GM13976 (cell line): ENCODE measurements around the gene OLA1.

Experiments
- DNase-seq: peaks from one replicate; pipeline ENCODE4 v3.0.0; 2012; ENCODE audit warnings: low spot score
- in situ Hi-C: fragments of 300-500 bp; cut with MboI; formaldehyde crosslinking; loops from one replicate; pipeline ENCODE4 v1.12.0; 2022; ENCODE audit warnings: low sequenced_read_pairs, mixed read lengths, inconsistent platforms; ENCODE audit not compliant: unreplicated experiment
- TF ChIP-seq, protein P1 (sequence below): IDR thresholded peaks from 2 replicates; pipeline ENCODE4 v1.5.1; 2012; ENCODE audit warnings: borderline replicate concordance, mild to moderate bottlenecking; ENCODE audit not compliant: insufficient read depth; ENCODE audit errors: extremely low read depth, missing control alignments, control extremely low read depth

OLA1 gene

DNA sequence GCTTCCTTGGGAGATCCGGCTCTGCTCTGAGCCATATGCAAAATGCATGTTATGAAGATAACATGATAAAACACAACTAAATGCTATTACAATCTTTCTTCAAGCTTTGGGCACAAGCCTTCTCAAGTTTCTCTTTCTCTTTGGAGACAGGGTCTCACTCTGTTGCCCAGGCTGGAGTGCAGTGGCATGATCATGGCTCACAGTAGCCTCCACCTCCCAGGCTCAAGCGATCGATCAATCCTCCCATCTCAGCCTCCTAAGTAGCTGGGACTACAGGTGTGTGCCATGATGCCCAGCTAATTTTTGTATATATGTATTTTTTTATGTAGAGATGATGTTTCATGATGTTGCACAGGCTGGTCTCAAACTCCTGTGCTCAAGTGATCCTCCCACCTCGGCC lies 175.5 kb downstream of the OLA1 start:
- in situ Hi-C loops, result no loop called here
- TF ChIP-seq, protein P1, sequence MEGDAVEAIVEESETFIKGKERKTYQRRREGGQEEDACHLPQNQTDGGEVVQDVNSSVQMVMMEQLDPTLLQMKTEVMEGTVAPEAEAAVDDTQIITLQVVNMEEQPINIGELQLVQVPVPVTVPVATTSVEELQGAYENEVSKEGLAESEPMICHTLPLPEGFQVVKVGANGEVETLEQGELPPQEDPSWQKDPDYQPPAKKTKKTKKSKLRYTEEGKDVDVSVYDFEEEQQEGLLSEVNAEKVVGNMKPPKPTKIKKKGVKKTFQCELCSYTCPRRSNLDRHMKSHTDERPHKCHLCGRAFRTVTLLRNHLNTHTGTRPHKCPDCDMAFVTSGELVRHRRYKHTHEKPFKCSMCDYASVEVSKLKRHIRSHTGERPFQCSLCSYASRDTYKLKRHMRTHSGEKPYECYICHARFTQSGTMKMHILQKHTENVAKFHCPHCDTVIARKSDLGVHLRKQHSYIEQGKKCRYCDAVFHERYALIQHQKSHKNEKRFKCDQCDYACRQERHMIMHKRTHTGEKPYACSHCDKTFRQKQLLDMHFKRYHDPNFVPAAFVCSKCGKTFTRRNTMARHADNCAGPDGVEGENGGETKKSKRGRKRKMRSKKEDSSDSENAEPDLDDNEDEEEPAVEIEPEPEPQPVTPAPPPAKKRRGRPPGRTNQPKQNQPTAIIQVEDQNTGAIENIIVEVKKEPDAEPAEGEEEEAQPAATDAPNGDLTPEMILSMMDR, result no peak
- no peak for DNase-seq

DNA sequence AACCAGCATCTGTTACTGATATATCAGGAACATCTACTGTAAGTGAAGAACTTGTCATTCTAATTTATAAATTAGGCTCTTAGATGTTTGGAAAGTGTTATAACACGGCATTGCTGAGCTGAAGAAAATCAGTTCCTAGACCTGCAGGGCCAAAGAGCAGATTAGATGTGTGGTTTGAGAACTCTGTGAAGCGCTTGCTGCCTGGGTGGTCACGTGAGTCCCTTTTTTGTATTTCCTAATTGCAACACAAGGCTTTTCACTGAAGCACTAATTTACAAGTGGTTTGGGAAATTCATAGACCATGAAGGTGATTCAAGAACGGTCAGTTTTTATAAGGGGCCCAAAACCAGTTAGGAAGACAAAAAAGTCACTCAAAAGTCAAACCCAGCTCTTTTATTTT lies 176.3 kb downstream of the OLA1 start:
- no peak for DNase-seq
- in situ Hi-C loops, result no loop called here
- TF ChIP-seq, protein P1, result no peak

DNA sequence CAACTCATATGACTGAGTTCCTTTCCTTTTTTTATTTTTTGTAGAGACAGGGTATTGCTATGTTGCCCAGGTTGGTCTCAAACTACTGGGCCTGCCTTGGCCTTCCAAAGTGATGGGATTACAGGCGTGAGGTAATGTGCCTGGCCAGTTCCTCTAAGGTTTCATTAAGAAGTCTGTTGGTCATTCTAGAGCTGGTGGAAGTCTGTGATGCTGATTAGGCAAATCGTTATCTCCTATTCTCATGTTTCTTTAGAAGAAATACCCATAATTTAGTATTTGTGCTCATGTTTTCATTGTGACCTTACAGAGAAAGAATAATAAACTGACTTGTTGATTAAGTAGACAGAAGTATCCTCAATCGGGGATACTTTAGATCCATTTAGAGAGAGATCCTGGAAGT lies 177.0 kb downstream of the OLA1 start:
- TF ChIP-seq, protein P1, result no peak
- in situ Hi-C loops, result no loop called here
- DNase-seq, result no peak

DNA sequence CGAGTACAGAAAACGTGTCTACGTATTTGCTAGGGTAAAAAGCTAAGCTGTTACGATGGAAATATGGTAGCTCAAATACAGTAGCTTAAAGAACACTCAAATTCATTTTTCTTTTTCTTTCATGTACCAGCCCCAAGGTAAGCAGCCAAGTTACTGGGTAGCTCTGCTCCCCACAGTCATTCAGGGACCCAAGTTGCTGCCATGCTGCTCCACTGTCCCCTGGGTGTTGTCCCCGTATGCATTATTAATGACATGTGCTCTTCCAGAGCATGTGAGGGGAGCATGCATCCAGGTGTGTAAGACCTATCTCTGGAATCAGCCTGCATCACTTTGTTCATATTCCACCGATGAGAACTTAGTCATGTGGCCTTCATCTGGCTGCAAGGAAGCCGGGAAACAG lies 178.1 kb downstream of the OLA1 start:
- in situ Hi-C loops, result no loop called here
- TF ChIP-seq, protein P1, result no peak
- DNase-seq, result no peak

DNA sequence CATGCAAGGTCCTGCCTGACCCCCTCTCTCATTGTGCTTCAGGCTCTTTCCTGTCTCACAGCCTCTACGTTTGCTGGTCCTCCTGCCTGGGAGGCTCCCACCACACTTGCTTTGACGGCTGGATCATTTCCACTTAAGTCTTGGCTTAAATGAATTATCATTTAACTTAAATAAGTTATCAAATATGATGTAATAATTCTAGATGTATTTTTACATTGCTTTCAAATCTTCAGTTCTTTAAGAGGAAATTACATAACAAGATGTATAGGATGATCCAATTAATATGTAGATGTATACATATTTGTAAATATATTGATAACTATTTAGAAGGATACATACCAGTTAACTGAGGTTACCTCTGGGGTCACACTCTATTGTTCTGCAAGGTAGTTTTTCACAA lies 180.5 kb downstream of the OLA1 start:
- TF ChIP-seq, protein P1, result no peak
- in situ Hi-C loops, result no loop called here

DNA sequence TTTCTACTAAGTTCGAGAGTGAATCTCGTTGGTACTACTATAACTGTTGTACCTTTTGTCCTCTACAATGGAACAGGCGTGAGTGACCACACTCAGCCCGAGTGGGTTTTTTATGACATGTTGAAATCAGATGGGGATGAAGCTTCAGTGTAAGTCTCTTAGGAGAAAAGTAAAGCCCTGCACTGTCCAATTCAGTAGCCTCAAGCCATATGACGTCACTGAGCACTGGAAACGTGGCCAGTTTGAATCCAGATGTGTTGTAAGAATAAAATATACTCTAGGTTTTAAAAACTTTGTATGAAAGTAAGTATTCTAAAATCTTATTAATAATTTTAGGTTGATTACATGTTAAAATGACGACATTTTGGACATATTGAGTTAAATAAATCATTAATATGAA lies 181.5 kb downstream of the OLA1 start:
- TF ChIP-seq, protein P1, result no peak
- in situ Hi-C loops, result no loop called here
- no peak for DNase-seq

More for the DNA sequence above, 180.5 kb downstream of the OLA1 start:
- no peak for DNase-seq
